NCI-H1092 (cell line): ENCODE measurements around the gene ZZZ3.
"Not testable (repeated sequence)": the region's sequence is repeated elsewhere in the genome, so short reads cannot be mapped to it uniquely, and the experiment has no call there.

Experiments
- DNase-seq: peaks from one replicate; lab custom pipeline; 2025; lab: John Stamatoyannopoulos, UW

The ZZZ3 gene

DNA sequence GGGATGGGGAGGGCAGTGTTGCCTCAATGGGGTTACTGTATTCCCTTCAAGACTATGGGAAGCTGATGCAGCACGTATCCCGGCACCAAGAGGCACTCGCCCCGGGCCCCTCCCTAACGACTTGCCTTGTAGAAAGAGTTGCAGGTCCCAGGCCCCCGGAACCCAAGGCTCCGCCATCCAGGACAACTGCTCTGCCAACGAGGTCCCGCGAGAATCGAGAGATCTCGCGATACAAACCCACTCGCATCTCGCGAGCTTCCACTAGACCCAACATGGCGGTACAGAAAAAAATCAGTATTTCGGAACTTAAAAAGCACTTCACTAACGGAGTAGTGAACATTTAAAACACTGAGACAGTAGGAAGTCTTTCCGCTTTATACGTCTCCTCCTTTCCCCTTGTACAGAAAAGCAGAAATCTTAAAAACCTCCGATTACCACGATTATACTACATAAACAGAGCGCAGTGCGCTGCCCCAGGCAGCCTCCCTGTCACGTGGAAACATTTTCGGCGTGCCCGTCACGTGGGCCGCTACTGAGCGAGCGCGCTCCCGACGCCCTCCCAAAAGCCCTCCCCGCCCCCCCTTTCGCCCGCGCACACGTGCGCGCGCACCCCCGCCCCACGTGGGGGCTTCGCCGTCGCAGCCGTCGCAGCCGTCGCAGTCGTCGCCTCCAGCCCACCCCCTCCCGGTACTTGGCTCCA lies at the start of gene ZZZ3:
TSS of gene ZZZ3 (minus strand) at position 199 of the 700 bp plus-strand sequence. CDS start 49,304 bp downstream, outside the sequence.
- DNase-seq, result peak; percentile 91

DNA sequence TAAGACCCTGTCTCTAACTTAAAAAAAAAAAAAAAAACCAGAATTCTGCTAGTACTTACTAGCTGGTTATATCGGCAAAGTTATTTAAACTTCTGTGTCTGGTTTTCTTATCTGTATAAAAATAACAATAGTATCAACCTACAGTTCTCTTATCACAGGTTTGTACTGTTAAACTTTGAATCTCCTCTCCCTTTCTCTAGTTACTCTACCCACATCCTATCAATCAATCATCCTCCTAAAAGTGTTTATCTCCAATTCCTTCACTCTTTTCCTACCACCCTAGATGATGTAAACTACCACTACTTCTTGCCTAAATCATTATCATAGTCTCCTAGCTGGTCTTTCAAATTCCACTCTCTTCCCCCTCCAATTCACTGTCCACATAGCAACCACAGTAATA lies 49.6 kb upstream of the ZZZ3 start:
- no peak for DNase-seq

GRCh38 chr1:77725706-77726105 lies 43.2 kb upstream of the ZZZ3 start:
- no peak for DNase-seq

- no peak for DNase-seq
Observed at GRCh38 chr1:77718181-77718580, 35.7 kb upstream of the ZZZ3 start.

DNA sequence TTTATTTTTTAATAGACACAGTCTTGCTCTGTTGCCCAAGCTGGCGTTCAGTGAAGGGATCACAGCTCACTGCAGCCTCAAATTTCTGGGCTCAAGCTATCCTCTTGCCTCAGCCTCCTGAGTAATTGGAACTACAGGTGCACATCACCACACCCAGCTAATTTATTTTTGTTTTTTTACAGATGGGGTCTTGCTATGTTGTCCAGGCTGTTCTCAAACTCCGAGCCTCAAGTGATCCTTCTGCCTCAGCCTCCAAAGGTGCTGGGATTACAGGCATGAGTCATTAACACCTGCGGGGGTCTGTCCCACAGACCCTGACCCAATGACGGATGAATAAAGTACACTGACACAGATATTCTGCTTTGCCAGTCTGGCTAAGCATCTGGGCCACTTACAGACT lies 33.6 kb upstream of the ZZZ3 start:
- no peak for DNase-seq

DNA sequence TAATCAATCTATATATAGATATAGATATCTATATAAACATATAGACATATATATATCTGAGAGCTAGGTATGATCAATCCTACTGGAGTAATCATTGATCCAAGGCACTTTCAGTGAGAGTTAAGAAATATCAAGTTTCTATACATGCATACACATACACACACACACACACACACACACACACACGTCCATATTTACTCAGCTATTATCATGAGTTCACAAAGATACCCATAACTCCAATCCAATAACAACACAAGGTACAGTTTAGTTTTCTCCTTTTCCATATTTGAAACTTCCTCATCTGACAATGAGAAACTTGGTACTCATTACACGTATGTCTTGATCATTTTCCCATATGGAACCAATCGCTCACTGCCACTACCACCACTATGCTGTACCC lies 27.3 kb upstream of the ZZZ3 start:
- DNase-seq, result no peak

- DNase-seq, result no peak
Observed at GRCh38 chr1:77706321-77706720, 23.9 kb upstream of the ZZZ3 start.

- DNase-seq, result no peak
Observed at GRCh38 chr1:77704736-77705135, 22.3 kb upstream of the ZZZ3 start.

DNA sequence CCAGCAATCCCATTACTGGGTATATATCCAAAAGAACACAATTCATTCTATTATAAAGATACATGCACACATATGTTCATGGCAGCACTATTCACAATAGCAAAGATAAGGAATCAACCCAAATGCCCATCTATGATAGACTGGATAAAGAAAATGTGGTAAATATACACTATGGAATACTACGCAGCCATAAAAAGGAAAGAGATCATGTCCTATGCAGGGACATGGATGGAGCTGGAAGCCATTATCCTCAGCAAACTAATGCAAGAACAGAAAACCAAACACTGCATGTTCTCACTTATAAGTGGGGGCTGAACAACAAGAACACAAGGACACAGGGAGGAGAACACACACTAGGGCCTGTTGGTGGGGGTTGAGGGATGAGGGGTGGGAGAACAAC lies 17.2 kb upstream of the ZZZ3 start:
- DNase-seq, result not testable (repeated sequence)

- no peak for DNase-seq
Observed at GRCh38 chr1:77697441-77697840, 15.0 kb upstream of the ZZZ3 start.

DNA sequence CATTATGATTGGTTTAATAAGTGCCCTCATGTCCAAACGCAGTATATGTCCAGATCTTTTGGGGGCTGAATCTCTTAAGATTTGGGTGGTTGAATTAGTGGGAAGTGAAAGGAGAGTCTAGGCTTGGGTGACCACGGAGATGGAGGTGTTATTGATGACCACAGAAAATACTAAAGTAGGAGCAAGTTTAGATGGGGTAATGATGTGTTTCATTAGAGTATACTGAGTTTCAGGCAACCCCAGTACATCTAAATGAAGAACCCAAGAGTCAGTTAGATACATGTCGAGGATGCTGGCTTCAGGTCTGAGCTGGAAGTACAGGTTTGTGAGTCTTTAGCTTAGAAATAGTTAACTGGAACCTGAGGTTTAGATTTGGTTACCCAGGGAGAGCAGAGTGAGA lies 6.5 kb upstream of the ZZZ3 start:
- DNase-seq, result no peak

GRCh38 chr1:77687519-77687906 lies 5.1 kb upstream of the ZZZ3 start:
- DNase-seq, result no peak

DNA sequence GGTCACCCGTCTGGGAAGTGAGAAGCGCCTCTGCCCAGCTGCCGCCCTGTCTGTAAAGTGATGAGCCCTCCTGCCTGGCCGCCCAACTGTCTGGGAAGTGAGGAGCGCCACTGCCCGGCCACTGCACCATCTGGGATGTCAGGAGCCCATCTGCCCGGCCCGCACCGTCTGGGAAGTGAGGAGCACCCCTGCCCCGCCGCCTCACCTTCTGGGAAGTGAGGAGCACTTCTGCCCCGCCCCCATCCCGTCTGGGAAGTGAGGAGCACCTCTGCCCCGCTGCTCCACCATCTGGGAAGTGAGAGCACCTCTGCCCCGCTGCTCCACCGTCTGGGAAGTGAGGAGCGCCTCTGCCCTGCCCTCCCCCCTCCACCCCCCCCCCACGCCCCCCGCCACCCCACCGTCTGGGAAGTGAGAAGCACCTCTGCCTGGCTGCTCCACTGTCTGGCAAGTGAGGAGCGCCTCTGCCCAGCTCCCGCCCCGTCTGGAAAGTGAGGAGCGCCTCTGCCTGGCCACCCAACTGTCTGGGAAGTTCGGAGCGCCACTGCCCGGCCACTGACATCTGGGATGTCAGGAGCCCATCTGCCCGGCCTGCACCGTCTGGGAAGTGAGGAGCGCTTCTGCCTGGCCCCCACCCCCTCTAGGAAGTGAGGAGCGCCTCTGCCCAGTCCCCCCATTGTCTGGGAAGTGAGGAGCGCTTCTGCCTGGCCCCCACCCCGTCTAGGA lies 4.5 kb upstream of the ZZZ3 start:
- no peak for DNase-seq

DNA sequence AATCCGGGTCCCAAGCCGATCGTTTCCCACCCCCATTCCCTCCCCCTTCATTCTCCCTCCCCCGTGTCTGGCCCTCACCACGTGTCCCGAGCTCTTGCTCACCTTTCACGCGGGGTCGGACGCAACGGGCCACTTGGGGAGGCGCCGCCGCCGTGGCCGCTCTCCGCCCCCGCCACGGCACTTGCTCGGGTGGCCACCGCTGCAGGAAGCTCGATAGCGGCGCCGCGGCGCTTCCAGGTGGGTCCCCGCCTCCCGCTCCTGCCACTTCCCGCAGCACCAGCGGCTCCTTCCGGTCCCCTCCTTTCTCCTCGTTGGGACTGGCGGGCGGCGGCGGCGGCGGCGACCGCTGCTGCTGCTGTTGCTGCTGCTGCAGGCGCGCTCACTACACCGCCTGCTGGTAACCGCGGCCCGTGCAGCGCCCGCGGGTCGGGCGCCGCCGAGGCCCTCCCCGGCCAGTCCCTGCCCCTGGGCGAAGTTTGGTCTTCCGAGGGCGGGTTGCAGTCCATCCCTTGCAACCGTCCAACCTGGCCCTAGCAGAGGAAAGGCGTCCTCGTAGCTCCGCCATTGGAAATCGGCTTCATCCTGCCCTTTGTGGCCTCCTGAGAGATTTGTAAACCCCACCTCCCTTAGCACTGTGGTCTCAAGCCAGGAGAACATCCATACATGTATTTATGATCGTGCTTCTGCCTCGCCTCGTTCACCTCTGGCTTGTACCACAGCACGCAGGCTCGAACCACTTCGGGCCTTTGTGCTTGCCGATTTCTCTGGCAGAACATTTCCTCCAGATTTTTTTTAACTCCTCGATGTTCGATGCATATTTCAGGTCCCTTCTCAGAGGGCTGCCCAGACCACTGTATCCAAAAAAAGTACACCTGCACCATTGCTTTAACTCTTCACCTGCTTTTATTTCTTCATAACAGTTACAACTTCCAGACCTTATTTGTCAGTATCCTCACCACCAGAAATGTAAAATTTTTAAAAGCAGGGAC lies 996 bp upstream of the ZZZ3 start:
- DNase-seq, result peak; percentile 86

DNA sequence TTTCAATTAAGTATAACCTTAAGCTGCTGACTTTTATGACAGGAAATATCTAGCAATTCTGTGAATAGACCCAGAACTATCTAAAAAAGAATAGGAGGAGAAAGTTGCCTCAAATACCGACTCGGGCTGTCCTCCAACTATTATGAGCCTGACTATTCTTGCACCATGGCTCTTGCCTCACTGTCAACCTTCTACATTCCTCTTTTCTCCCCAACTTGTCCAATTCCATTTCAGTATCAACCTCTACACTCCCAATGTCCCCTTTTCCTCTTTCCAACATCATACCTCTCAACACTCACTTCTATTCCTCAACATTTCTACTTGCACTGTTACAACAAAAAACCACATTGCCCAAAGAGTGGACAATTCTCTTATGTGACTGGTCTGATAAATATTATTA lies 2.3 kb downstream of the ZZZ3 start:
- no peak for DNase-seq

GRCh38 chr1:77678660-77679610 lies 3.5 kb downstream of the ZZZ3 start:
- no peak for DNase-seq

DNA sequence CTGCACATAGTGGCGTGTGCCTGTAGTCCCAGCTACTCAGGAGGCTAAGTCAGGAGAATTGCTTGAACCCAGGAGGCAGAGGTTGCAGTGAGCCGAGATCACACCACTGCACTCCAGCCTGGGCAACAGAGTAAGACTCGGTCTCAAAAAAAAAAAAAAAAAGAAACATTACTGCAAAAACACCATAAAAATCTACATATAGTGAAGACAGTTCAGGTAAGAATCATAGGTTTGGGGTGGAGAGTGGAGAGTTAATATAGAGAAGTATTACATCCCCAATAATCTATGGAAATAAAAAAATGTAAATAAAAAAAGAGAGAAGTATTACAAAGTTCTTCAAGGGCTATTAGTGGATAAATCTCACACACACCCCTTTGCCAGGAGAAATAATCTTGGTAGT lies 7.7 kb downstream of the ZZZ3 start:
- not testable (repeated sequence) for DNase-seq

DNA sequence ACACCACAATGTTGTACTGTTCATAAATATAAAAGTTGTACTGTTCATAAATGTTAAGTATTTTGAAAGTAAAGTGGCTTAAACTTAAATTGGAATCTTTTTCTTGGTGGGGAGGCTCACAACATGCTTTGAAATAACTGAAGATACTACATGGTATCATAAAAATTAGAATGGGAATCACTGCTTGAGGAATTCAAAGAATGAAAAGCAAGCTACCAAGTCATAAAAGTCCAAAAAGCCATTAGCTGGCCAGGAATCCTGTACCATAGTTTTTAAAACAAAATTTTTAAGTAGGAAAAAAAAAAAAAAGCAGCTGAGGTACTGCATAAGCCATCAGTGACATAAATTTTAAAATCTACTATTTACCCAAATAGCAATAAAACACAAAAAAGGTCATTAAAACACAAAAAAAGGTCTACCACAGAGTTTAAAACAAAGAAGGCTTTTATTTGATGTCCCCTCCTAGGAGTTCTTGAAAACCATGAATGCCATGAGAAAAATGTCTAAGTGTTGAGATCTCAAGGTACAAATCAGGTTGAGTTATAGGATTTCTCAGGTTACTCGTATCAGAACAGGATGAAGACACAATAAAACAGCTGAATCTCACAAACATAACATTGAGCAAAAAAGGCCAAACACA lies 8.6 kb downstream of the ZZZ3 start:
- no peak for DNase-seq

DNA sequence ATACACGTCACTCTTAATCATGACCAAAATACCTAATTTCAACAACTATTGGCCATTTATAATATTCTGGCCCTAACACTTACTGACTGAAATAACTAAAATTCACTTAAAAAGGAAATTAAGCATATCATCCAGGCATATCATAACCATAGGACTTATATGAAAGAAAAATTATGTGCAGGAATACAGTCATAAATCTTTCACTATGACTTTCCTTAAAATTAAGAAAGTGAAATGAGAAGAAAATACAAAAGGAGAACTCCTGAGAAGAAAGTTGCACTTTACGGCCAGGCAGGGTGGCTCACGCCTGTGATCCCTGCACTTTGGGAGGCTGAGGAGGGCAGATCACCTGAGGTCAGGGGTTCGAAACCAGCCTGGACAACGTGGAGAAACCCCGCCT lies 9.4 kb downstream of the ZZZ3 start:
- DNase-seq, result no peak

- DNase-seq, result no peak
Observed at GRCh38 chr1:77672374-77672773, 10.1 kb downstream of the ZZZ3 start.

- DNase-seq, result no peak
Observed at GRCh38 chr1:77671836-77672235, 10.6 kb downstream of the ZZZ3 start.
